ENCODE data around the gene GALNT3.

DNA sequence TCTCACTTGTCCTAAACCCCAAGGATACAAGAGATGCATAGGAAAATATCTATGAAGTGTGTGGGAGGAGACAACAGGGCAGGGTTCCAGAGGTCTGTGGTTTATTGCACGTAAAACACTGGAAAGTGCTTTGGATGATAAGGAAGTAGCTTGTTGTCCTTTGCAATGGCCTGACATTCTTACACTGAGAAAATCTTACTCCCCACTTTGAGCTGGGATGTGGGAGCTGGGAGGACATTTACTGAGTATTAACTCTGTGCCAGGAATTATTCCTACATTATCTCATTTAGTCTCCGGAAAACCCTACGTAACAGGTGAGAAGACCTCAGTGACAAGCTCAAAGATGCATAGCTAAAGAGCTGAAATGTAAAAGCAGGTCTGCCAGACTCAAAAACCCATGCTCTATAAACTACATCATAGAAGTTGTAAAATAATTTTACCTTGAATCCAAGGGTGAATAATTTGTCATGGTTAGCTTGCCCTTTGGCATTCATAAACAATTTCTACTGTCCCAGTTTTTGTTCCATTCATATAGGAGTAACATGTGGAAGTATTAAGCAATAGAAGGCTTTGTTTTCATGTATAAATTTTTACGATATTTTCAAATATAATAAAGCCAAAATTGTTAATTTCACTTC, 9.2 kb upstream of the GALNT3 start:
- TF ChIP-seq, protein P1, sequence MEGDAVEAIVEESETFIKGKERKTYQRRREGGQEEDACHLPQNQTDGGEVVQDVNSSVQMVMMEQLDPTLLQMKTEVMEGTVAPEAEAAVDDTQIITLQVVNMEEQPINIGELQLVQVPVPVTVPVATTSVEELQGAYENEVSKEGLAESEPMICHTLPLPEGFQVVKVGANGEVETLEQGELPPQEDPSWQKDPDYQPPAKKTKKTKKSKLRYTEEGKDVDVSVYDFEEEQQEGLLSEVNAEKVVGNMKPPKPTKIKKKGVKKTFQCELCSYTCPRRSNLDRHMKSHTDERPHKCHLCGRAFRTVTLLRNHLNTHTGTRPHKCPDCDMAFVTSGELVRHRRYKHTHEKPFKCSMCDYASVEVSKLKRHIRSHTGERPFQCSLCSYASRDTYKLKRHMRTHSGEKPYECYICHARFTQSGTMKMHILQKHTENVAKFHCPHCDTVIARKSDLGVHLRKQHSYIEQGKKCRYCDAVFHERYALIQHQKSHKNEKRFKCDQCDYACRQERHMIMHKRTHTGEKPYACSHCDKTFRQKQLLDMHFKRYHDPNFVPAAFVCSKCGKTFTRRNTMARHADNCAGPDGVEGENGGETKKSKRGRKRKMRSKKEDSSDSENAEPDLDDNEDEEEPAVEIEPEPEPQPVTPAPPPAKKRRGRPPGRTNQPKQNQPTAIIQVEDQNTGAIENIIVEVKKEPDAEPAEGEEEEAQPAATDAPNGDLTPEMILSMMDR (IDR thresholded peaks at IDR 0.05), result no peak
- TF ChIP-seq POLR2AphosphoS5 (IDR thresholded peaks at IDR 0.05) (no peak), POLR2A (IDR thresholded peaks at IDR 0.05) (no peak), EP300 (IDR thresholded peaks at IDR 0.05) (no peak)
